Testis (tissue), 3 donors: ENCODE measurements around the gene NEDD9. TPM values are rescaled to one million over a fixed set of nuclear protein-coding genes. Genes with fewer than 3 reads are reported as not detected.

ENCODE experiments used
- DNase-seq: peaks from one replicate; pipeline ENCODE4 v3.0.0-alpha.2; 2019
- H3K27ac ChIP-seq, 2 donors: fragments of 200-600 bp; sonication (generic); one replicate each; pipeline ENCODE4 v1.5.1; 2019
- H3K27me3 ChIP-seq: fragments of 200-600 bp; sonication (generic); one replicate; pipeline ENCODE4 v1.5.1; 2019
- H3K36me3 ChIP-seq: fragments of 200-600 bp; sonication (generic); one replicate; pipeline ENCODE4 v1.5.1; 2017; ENCODE audit warnings: low read depth; ENCODE audit errors: missing control alignments
- H3K4me1 ChIP-seq: fragments of 200-600 bp; sonication (generic); one replicate; pipeline ENCODE4 v1.5.1; 2019
- H3K4me3 ChIP-seq, 2 donors: fragments of 200-600 bp; sonication (generic); one replicate each; pipeline ENCODE4 v1.5.1; 2017 to 2019
- H3K9me3 ChIP-seq: fragments of 200-600 bp; sonication (generic); one replicate; pipeline ENCODE4 v1.5.1; 2017
- CTCF ChIP-seq, 3 experiments: fragments of 450-650 bp in 2 of 3; fragments of 200-600 bp in 1 of 3; sonication (generic) in 1 of 3; IDR thresholded peaks; one replicate each; pipeline ENCODE4 v1.5.1; 2016 to 2019; ENCODE audit warnings: antibody characterized with exemption in 3 of 3, mild to moderate bottlenecking in 2 of 3, moderate library complexity in 1 of 3
- POLR2A ChIP-seq: fragments of 450-650 bp; IDR thresholded peaks from one replicate; pipeline ENCODE4 v1.6.1; 2017; ENCODE audit warnings: antibody characterized with exemption, mild to moderate bottlenecking, moderate library complexity
- WGBS, 2 donors: methylation state at CpG; one replicate each; pipeline ENCODE4 v1.1.5; 2018; 5-methylcytosine and 5-hydroxymethylcytosine counted together
- intact Hi-C: fragments of 100-400 bp; cut with DNase I; formaldehyde crosslinking; loops from one replicate; pipeline ENCODE4 v1.15.1; 2023; ENCODE audit warnings: low total_unique reads
- polyA plus RNA-seq: library from polyadenylated mRNA; stranded (reverse); fragments of 350-450 nt; fragmentation: Illumina TruSeq; extraction: RNeasy Lipid Tissue Mini Kit (QIAGEN cat#74804); gene quantifications from one replicate; pipeline ENCODE4 v1.2.3, GENCODE V29; 2014; ENCODE audit warnings: low read depth, low replicate concordance; ENCODE audit not compliant: insufficient read depth
- total RNA-seq, 2 donors: library from RNA; depleted of rRNA; stranded (reverse); fragments of >200 nt; gene quantifications; one replicate each; pipeline ENCODE4 v1.2.3, GENCODE V29; 2016

Gene NEDD9
- total and polyA plus RNA-seq, 3 donors from 2014 or later: 21.0 to 67.0 (median 31.8) TPM

DNA sequence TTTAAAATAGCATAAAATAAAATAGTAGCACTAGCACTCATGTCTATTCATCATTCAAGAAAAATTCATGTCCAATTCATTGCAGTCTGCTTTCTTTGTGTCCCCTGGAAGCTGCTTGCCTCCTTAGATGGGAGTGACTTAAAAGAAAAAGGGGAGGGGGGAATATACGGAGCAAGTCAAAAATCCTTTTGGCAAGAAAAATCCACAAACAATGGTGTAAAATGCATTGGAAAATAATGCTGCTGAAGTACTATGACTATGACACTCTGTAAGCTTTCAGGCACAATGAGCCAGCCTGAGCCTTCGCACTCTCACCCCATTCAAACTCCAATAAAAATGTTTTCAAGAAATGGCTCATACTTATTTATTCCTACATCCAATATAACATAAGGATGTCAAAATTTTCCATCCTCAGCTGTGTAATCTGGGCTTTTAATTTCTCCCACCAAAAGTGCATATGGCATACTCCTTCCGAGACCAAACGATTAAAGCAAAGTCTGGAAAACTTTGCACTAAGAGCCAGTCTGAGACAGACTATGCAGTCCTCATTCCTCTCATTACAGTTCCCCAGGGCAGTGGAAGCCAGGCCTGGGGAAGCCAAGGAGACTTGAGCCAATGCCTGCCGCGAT is 790 bp downstream of the NEDD9 start:
- Histone ChIP-seq H3K4me3 (peak overlapping the region; percentile 67 to 94), H3K9me3 (no peaks in the 10 kb centered on the region), H3K27ac (peak overlapping the region; percentile 84 to 94), H3K4me1 (peaks cover 6% of the 10 kb centered on the region), H3K36me3 (no peaks in the 10 kb centered on the region), H3K27me3 (no peaks in the 10 kb centered on the region)
- TF ChIP-seq CTCF (IDR thresholded peaks at IDR 0.05): no peak
- TF ChIP-seq POLR2A: no peak
- intact Hi-C loops: no loop called here
- DNase-seq: no peak
- WGBS, 2 donors: 3 to 9% methylated on average over 5 to 6 of the region's 6 CpGs

DNA sequence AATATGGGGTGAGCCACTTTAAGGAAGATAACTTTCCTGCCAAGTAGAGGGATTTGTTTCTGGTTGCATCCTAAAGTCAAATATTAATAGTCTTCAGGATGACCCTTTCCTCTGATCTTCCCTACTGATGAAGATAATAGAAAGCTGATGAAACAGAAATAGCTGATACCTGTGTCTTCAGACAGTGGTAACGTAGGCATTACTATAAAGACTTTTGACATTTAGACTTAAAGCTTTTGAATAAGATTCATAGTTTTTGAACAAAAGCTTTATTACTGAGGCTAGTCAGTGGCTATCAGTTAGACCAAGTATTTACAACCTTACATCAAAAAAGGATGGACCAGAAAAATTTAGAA is 1.4 kb downstream of the NEDD9 start:
- Histone ChIP-seq H3K9me3 (no peaks in the 10 kb centered on the region), H3K4me1 (peaks cover 6% of the 10 kb centered on the region), H3K27me3 (no peaks in the 10 kb centered on the region), H3K27ac (peak overlapping the region; percentile 84 to 94), H3K4me3 (peak overlapping the region; percentile 67 to 94), H3K36me3 (no peaks in the 10 kb centered on the region)
- 47 to 48% methylated on average over 1 of the region's 1 CpG for WGBS, 2 donors
- no peak for TF ChIP-seq POLR2A
- no peak for DNase-seq
- intact Hi-C loops: no loop called here

- H3K27ac ChIP-seq: peak overlapping the region; percentile 84 to 94
- DNase-seq: no peak
- H3K9me3 ChIP-seq: no peaks in the 10 kb centered on the region
- no peak for TF ChIP-seq CTCF (IDR thresholded peaks at IDR 0.05)
- intact Hi-C loops: no loop called here
- H3K4me3 ChIP-seq: peak overlapping the region; percentile 67 to 94
- WGBS, 2 donors: 58 to 65% methylated on average over 9 of the region's 9 CpGs
- no peaks in the 10 kb centered on the region for H3K27me3 ChIP-seq
- H3K36me3 ChIP-seq: no peaks in the 10 kb centered on the region
- H3K4me1 ChIP-seq: peaks cover 6% of the 10 kb centered on the region
Observed at GRCh38 chr6:11230158-11231107, 2.0 kb downstream of the NEDD9 start.

- no peaks in the 10 kb centered on the region for H3K36me3 ChIP-seq
- intact Hi-C loops: no loop called here
- peak overlapping the region; percentile 84 to 94 for H3K27ac ChIP-seq
- no peak for TF ChIP-seq POLR2A
- TF ChIP-seq CTCF (IDR thresholded peaks at IDR 0.05): no peak
- no peaks in the 10 kb centered on the region for H3K9me3 ChIP-seq
- 44 to 51% methylated on average over 5 of the region's 5 CpGs for WGBS, 2 donors
- DNase-seq: no peak
- peaks cover 6% of the 10 kb centered on the region for H3K4me1 ChIP-seq
- no peaks in the 10 kb centered on the region for H3K27me3 ChIP-seq
- H3K4me3 ChIP-seq: peak overlapping the region; percentile 67 to 94
Observed at GRCh38 chr6:11229655-11230046, 2.8 kb downstream of the NEDD9 start.

DNA sequence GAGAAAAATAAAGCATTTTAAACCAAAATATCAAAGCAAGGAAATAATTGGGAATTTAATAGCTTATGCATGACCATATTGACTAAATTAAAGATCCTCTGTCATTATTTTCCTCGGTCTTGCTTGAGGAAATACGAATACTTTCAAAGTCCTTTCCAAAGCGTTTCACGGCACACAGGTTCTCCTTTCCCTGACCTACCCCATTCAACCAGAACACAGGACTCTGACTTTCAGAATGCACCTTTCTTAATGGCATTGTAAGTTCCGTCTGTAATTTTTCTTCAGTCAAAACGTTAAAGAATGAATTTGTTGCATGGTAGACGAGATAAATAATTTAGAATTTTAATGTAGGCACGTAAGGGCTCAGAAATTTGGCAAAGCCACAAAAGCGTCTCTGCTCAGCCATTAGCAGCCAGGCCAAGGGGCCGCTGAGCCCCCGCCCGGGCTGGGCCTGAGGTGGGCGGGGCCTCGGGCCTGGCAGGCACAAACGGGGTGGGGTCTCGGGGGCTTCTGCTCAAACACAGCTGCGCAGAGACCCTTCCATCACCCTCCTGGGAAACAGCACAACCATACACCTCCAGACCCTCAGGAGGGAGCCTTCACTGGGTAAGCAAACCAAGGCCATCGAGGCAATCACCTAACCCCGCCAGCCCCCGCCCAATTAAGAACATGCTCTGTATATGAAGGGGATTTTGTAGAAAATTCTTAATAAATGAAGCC is 3.4 kb downstream of the NEDD9 start:
- WGBS, 2 donors: 24 to 29% methylated on average over 19 to 20 of the region's 20 CpGs
- TF ChIP-seq CTCF (IDR thresholded peaks at IDR 0.05) (no peak), POLR2A (no peak)
- no peaks in the 10 kb centered on the region for H3K9me3 ChIP-seq
- H3K27me3 ChIP-seq: no peaks in the 10 kb centered on the region
- peaks cover 6% of the 10 kb centered on the region for H3K4me1 ChIP-seq
- peak overlapping the region; percentile 84 to 94 for H3K27ac ChIP-seq
- peak; percentile 47 for DNase-seq
- H3K4me3 ChIP-seq: peak overlapping the region; percentile 67 to 94
- no peaks in the 10 kb centered on the region for H3K36me3 ChIP-seq
- intact Hi-C loops: no loop called here
